Hepatocyte (in vitro differentiated cells): ENCODE measurements around the gene CALD1. TPM values are rescaled to one million over a fixed set of nuclear protein-coding genes. Genes with fewer than 3 reads are reported as not detected.

ENCODE experiments used
- DNase-seq: peaks from one replicate; pipeline ENCODE4 v3.0.0-alpha.2; 2016; ENCODE audit warnings: low spot score
- H2AFZ ChIP-seq: fragments of 200-600 bp; sonication (generic); 2 replicates; pipeline ENCODE4 v1.6.0; 2016; ENCODE audit warnings: antibody characterized with exemption, mild to moderate bottlenecking
- H3K27ac ChIP-seq: fragments of 200-600 bp; sonication (generic); 2 replicates; pipeline ENCODE4 v1.5.1; 2016; ENCODE audit warnings: mild to moderate bottlenecking
- H3K27me3 ChIP-seq: fragments of 200-600 bp; sonication (generic); 2 replicates; pipeline ENCODE4 v1.6.1; 2016
- H3K36me3 ChIP-seq: fragments of 200-600 bp; sonication (generic); replicated peaks from 2 replicates; pipeline ENCODE4 v1.5.1; 2016; ENCODE audit warnings: low read depth; ENCODE audit not compliant: insufficient read depth
- H3K4me1 ChIP-seq: fragments of 200-600 bp; sonication (generic); 2 replicates; pipeline ENCODE4 v1.5.1; 2016; ENCODE audit warnings: mild to moderate bottlenecking, moderate library complexity; ENCODE audit not compliant: insufficient read depth
- H3K4me2 ChIP-seq: fragments of 200-600 bp; sonication (generic); 2 replicates; pipeline ENCODE4 v1.6.0; 2016
- H3K4me3 ChIP-seq: fragments of 200-600 bp; sonication (generic); 2 replicates; pipeline ENCODE4 v1.5.1; 2016; ENCODE audit warnings: mild to moderate bottlenecking
- H3K79me2 ChIP-seq: fragments of 200-600 bp; sonication (generic); 2 replicates; pipeline ENCODE4 v1.6.0; 2017; ENCODE audit warnings: mild to moderate bottlenecking
- H3K9me2 ChIP-seq: fragments of 200-600 bp; sonication (generic); replicated peaks from 2 replicates; pipeline ENCODE4 v1.6.0; 2017; ENCODE audit warnings: mild to moderate bottlenecking; ENCODE audit not compliant: insufficient read depth
- H3K9me3 ChIP-seq: fragments of 200-600 bp; sonication (generic); 2 replicates; pipeline ENCODE4 v1.5.1; 2016; ENCODE audit warnings: low read depth, mild to moderate bottlenecking
- H4K20me1 ChIP-seq: fragments of 200-600 bp; sonication (generic); 2 replicates; pipeline ENCODE4 v1.6.0; 2016; ENCODE audit warnings: mild to moderate bottlenecking; ENCODE audit not compliant: insufficient read depth, poor library complexity, severe bottlenecking
- EZH2 ChIP-seq: fragments of 200-600 bp; sonication (generic); IDR thresholded peaks from 2 replicates; pipeline ENCODE4 v1.6.1; 2016; ENCODE audit warnings: antibody characterized with exemption, mild to moderate bottlenecking, borderline replicate concordance
- EZH2phosphoT487 ChIP-seq: fragments of 200-600 bp; sonication (generic); IDR thresholded peaks from one replicate; pipeline ENCODE4 v1.6.1; 2018; ENCODE audit warnings: antibody characterized with exemption, mild to moderate bottlenecking, low read depth, moderate library complexity; ENCODE audit not compliant: unreplicated experiment, severe bottlenecking
- WGBS: methylation state at CpG from one replicate; pipeline ENCODE4 v1.1.6; 2016; ENCODE audit warnings: low lambda C conversion rate; ENCODE audit errors: missing lambda C conversion rate; 5-methylcytosine and 5-hydroxymethylcytosine counted together
- polyA plus RNA-seq: library from polyadenylated mRNA; unstranded; fragments of >200 nt; fragmentation: Nextera tagmentation; extraction: Ambion mirVana; gene quantifications from 2 replicates; pipeline ENCODE4 v1.2.1, GENCODE V29; 2016
- total RNA-seq: library from RNA; depleted of rRNA; stranded (reverse); fragments of >200 nt; gene quantifications from 2 replicates; pipeline ENCODE4 v1.2.3, GENCODE V29; 2014
- TF ChIP-seq, protein P1 (sequence below): fragments of 200-600 bp; sonication (generic); IDR thresholded peaks from 2 replicates; pipeline ENCODE4 v1.5.1; 2016; ENCODE audit warnings: antibody characterized with exemption, mild to moderate bottlenecking; ENCODE audit not compliant: poor library complexity

The CALD1 gene
- total and polyA plus RNA-seq, 2 experiments from 2014 or later: 207 to 333 TPM

- peak; percentile 7 for DNase-seq
- Histone ChIP-seq H3K79me2 (peaks cover 51% of the 10 kb centered on the region), H2AFZ (no peak overlapping the region), H3K27ac (peak overlapping the region; percentile 23), H3K4me3 (no peak overlapping the region), H3K9me2 (no peaks in the 10 kb centered on the region), H3K36me3 (no peaks in the 10 kb centered on the region), H3K4me1 (peaks cover 4% of the 10 kb centered on the region), H3K27me3 (no peaks in the 10 kb centered on the region), H4K20me1 (no peaks in the 10 kb centered on the region), H3K4me2 (no peak overlapping the region), H3K9me3 (no peaks in the 10 kb centered on the region)
- TF ChIP-seq EZH2phosphoT487 (no peak), EZH2 (no peak)
- TF ChIP-seq, protein P1, sequence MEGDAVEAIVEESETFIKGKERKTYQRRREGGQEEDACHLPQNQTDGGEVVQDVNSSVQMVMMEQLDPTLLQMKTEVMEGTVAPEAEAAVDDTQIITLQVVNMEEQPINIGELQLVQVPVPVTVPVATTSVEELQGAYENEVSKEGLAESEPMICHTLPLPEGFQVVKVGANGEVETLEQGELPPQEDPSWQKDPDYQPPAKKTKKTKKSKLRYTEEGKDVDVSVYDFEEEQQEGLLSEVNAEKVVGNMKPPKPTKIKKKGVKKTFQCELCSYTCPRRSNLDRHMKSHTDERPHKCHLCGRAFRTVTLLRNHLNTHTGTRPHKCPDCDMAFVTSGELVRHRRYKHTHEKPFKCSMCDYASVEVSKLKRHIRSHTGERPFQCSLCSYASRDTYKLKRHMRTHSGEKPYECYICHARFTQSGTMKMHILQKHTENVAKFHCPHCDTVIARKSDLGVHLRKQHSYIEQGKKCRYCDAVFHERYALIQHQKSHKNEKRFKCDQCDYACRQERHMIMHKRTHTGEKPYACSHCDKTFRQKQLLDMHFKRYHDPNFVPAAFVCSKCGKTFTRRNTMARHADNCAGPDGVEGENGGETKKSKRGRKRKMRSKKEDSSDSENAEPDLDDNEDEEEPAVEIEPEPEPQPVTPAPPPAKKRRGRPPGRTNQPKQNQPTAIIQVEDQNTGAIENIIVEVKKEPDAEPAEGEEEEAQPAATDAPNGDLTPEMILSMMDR: no peak
- 84% methylated on average over 6 of the region's 6 CpGs for WGBS
Observed at GRCh38 chr7:134813663-134814396, 34.4 kb downstream of the CALD1 start.

- Histone ChIP-seq H3K4me3 (no peak overlapping the region), H2AFZ (no peak overlapping the region), H3K36me3 (no peaks in the 10 kb centered on the region), H3K4me2 (no peak overlapping the region), H3K79me2 (peaks cover 45% of the 10 kb centered on the region), H3K27me3 (no peaks in the 10 kb centered on the region), H3K9me2 (no peaks in the 10 kb centered on the region), H4K20me1 (no peaks in the 10 kb centered on the region), H3K27ac (no peak overlapping the region), H3K9me3 (no peaks in the 10 kb centered on the region), H3K4me1 (peaks cover 4% of the 10 kb centered on the region)
- 97% methylated on average over 4 of the region's 4 CpGs for WGBS
- TF ChIP-seq EZH2 (no peak), EZH2phosphoT487 (no peak)
- TF ChIP-seq, protein P1: no peak
- no peak for DNase-seq
Observed at GRCh38 chr7:134814730-134815364, 35.4 kb downstream of the CALD1 start.

DNA sequence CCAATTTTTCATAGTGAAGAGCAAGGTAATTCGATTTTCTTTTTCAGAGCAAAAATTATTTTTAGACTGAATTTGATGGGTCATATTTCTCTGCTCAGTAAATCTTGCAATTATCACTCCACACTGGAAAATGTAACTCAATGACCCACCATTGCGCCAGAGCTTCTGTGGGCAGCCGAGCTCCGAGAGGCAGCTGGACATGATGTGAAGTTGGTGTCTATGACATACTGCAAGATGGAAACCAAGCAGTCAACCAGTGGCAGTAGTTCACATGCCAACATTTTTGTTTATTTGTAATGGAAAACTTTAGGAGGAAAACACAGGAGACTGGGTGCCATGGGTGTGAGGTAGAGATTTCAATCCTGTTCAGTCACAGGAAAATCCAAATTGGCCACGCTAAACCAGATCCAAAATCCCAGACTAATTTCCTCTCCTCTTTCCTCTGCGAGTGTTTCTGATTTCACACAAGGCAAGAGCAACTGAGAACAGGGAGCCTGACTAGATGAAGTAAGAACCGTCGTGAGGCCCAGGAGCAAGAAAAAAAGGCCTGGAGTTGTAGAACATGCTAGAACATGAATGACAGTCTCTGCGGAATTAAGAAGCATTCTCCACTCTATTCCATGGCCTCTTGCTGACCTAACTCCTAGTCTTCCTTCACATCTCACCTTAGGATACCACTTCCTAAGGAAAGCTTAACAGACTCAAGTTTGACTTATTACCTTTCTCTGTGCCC is 39.3 kb downstream of the CALD1 start:
- 94% methylated on average over 9 of the region's 9 CpGs for WGBS
- no peak overlapping the region for H3K4me2 ChIP-seq
- TF ChIP-seq EZH2 (no peak), EZH2phosphoT487 (no peak)
- TF ChIP-seq, protein P1: no peak
- no peaks in the 10 kb centered on the region for H3K4me1 ChIP-seq
- no peak for DNase-seq
- no peak overlapping the region for H3K27ac ChIP-seq
- H3K9me2 ChIP-seq: no peaks in the 10 kb centered on the region
- peaks cover 34% of the 10 kb centered on the region for H3K79me2 ChIP-seq
- no peaks in the 10 kb centered on the region for H4K20me1 ChIP-seq
- no peaks in the 10 kb centered on the region for H3K36me3 ChIP-seq
- no peak overlapping the region for H3K4me3 ChIP-seq
- H3K9me3 ChIP-seq: no peaks in the 10 kb centered on the region
- H3K27me3 ChIP-seq: no peaks in the 10 kb centered on the region
- no peak overlapping the region for H2AFZ ChIP-seq
